HEK293T (cell line): ENCODE data around the gene KLC4.
A peak's percentile ranks its signal among the peaks of the same experiment; 100 is the strongest.

Source experiments
- CTCF ChIA-PET: fragments of 350-600 bp; formaldehyde crosslinking; extraction: SDS; loops from one replicate; lab custom pipeline; 2021; ENCODE audit warnings: antibody characterized with exemption, inconsistent platforms; lab: Yijun Ruan, JAX
- POLR2A ChIA-PET: fragments of 350-600 bp; formaldehyde crosslinking; extraction: SDS; loops from one replicate; lab custom pipeline; 2020; ENCODE audit warnings: antibody characterized with exemption, inconsistent platforms; lab: Yijun Ruan, JAX
- DNase-seq: peaks from one replicate; pipeline ENCODE4 v3.0.0; 2012; ENCODE audit warnings: mixed read lengths; ENCODE audit errors: extremely low spot score
- ARNT ChIP-seq: fragments of 450-650 bp; IDR thresholded peaks from 2 replicates; pipeline ENCODE4 v1.6.1; 2017; ENCODE audit warnings: mild to moderate bottlenecking
- BHLHE40 ChIP-seq: fragments of 450-650 bp; IDR thresholded peaks from 2 replicates; pipeline ENCODE4 v1.6.1; 2016; ENCODE audit warnings: mild to moderate bottlenecking, moderate library complexity, borderline replicate concordance
- CTBP1 ChIP-seq: fragments of 450-650 bp; IDR thresholded peaks from 2 replicates; pipeline ENCODE4 v1.6.1; 2016; ENCODE audit warnings: borderline replicate concordance
- ELF4 ChIP-seq: fragments of 450-650 bp; IDR thresholded peaks from 2 replicates; pipeline ENCODE4 v1.6.1; 2017; ENCODE audit warnings: antibody characterized with exemption
- FOXA1 ChIP-seq: fragments of 450-650 bp; IDR thresholded peaks from 2 replicates; pipeline ENCODE4 v1.6.1; 2016; ENCODE audit warnings: mild to moderate bottlenecking
- FOXK2 ChIP-seq: fragments of 450-650 bp; IDR thresholded peaks from 2 replicates; pipeline ENCODE4 v1.6.1; 2016; ENCODE audit warnings: mild to moderate bottlenecking
- FOXM1 ChIP-seq: fragments of 450-650 bp; IDR thresholded peaks from 2 replicates; pipeline ENCODE4 v1.6.1; 2017; ENCODE audit warnings: mild to moderate bottlenecking, borderline replicate concordance
- HDGF ChIP-seq: fragments of 450-650 bp; IDR thresholded peaks from 2 replicates; pipeline ENCODE4 v1.6.1; 2017; ENCODE audit warnings: antibody characterized with exemption, borderline replicate concordance
- L3MBTL2 ChIP-seq: fragments of 450-650 bp; conservative IDR thresholded peaks from 2 replicates; pipeline ENCODE4 v1.6.1; 2016; ENCODE audit warnings: mild to moderate bottlenecking
- NFRKB ChIP-seq: fragments of 450-650 bp; IDR thresholded peaks from 2 replicates; pipeline ENCODE4 v1.6.1; 2016; ENCODE audit warnings: mild to moderate bottlenecking, moderate library complexity
- PKNOX1 ChIP-seq: fragments of 450-650 bp; IDR thresholded peaks from 2 replicates; pipeline ENCODE4 v1.6.1; 2016
- SP1 ChIP-seq: fragments of 450-650 bp; IDR thresholded peaks from 2 replicates; pipeline ENCODE4 v1.6.1; 2017
- TARDBP ChIP-seq: fragments of 450-650 bp; IDR thresholded peaks from 2 replicates; pipeline ENCODE4 v1.6.1; 2016
- ZNF384 ChIP-seq: fragments of 450-650 bp; IDR thresholded peaks from 2 replicates; pipeline ENCODE4 v1.6.1; 2016

The KLC4 gene

GRCh38 chr6:43059168-43060033 is at the start of gene KLC4, which contains the start of gene MRPL2:
Gene KLC4 (plus strand): TSS chr6:43059631. CDS start chr6:43061336, 1,705 bp downstream.
Gene MRPL2 (minus strand): TSS chr6:43059434. CDS start chr6:43059381, 53 bp downstream.
- CTCF ChIA-PET: no interaction called here
- POLR2A ChIA-PET: interaction anchor here (0.6 to 2.4 kb wide), 28 partner anchors 10 to 131 kb away, joined by 3 to 20 read pairs (median 4); partner anchors contain the start of genes CNPY3, KLHDC3, MEA1 and PEX6
- no peak for TF ChIP-seq FOXK2
- TF ChIP-seq CTBP1: no peak
- no peak for TF ChIP-seq L3MBTL2
- peak; percentile 87 for TF ChIP-seq PKNOX1
- TF ChIP-seq FOXA1: no peak
- no peak for TF ChIP-seq ELF4
- no peak for TF ChIP-seq ZNF384
- TF ChIP-seq ARNT: no peak
- TF ChIP-seq HDGF: no peak
- peak; percentile 99 for DNase-seq

- CTCF ChIA-PET: no interaction called here
Measured at GRCh38 chr6:43011207-43011606, 48.2 kb upstream of the KLC4 start.

GRCh38 chr6:43012364-43012763 is 47.1 kb upstream of the KLC4 start:
- DNase-seq: no peak
- ChIA-PET POLR2A (interaction anchor here (1.0 to 7.4 kb wide), 7 partner anchors 9 to 158 kb away, joined by 3 to 78 read pairs (median 4); partner anchors contain the start of genes CNPY3, CUL7, PEX6 and PPP2R5D), CTCF (interaction anchor here (1.0 kb wide), 1 partner anchor 131 kb away, joined by 3 read pairs; no protein-coding TSS in a partner anchor)
- TF ChIP-seq L3MBTL2 (no peak), ARNT (no peak), NFRKB (no peak), FOXK2 (no peak), SP1 (no peak), ELF4 (no peak), ZNF384 (no peak), PKNOX1 (no peak)

More at GRCh38 chr6:43011207-43011606, 48.2 kb upstream of the KLC4 start:
- no peak for TF ChIP-seq BHLHE40
- no peak for TF ChIP-seq ELF4
- TF ChIP-seq CTBP1: no peak
- no peak for TF ChIP-seq FOXK2
- no peak for TF ChIP-seq ARNT
- no peak for TF ChIP-seq SP1
- no peak for TF ChIP-seq PKNOX1
- TF ChIP-seq HDGF: no peak
- DNase-seq: no peak
- POLR2A ChIA-PET: interaction anchor here (0.8 to 7.4 kb wide), 5 partner anchors 10 to 41 kb away, joined by 3 to 78 read pairs (median 6); partner anchors contain the start of genes PEX6, PPP2R5D and RRP36

- ChIA-PET POLR2A (interaction anchor here (0.6 to 7.4 kb wide), 21 partner anchors 8 to 157 kb away, joined by 3 to 78 read pairs (median 4); partner anchors contain the start of genes CNPY3, CUL7, KLC4 and MRPL2), CTCF (interaction anchor here (0.9 to 1.0 kb wide), 2 partner anchors 130 to 131 kb away, joined by 3 to 4 read pairs; no protein-coding TSS in a partner anchor)
- no peak for DNase-seq
- TF ChIP-seq FOXK2: no peak
- no peak for TF ChIP-seq HDGF
- TF ChIP-seq ELF4: no peak
- no peak for TF ChIP-seq SP1
- no peak for TF ChIP-seq FOXM1
Measured at GRCh38 chr6:43013097-43013842, 46.2 kb upstream of the KLC4 start.

- CTCF ChIA-PET: interaction anchor here (0.9 kb wide), 1 partner anchor 130 kb away, joined by 4 read pairs; no protein-coding TSS in a partner anchor
Measured at GRCh38 chr6:43013843-43014433, 45.5 kb upstream of the KLC4 start, which contains the start of the genes KLHDC3 and MEA1. Gene KLHDC3 (plus strand): TSS chr6:43014249. CDS start chr6:43017193, 2,944 bp downstream. Gene MEA1 (minus strand): TSS chr6:43013946. CDS start chr6:43013813, 133 bp downstream.

More at GRCh38 chr6:43013843-43014433, 45.5 kb upstream of the KLC4 start, which contains the start of the genes KLHDC3 and MEA1:
- POLR2A ChIA-PET: interaction anchor here (0.6 to 7.4 kb wide), 28 partner anchors 8 to 1206 kb away, joined by 3 to 78 read pairs (median 4); partner anchors contain the start of genes CNPY3, CUL7, KLC4 and MRPL2
- TF ChIP-seq TARDBP: no peak
- TF ChIP-seq FOXA1: no peak
- 0 out of 2 replicates have a peak, but pooled peaks have one; percentile 67 for TF ChIP-seq HDGF
- TF ChIP-seq PKNOX1: peak; percentile 99
- no peak for TF ChIP-seq CTBP1
- TF ChIP-seq FOXK2: peak; percentile 90
- TF ChIP-seq L3MBTL2: peak; percentile 80
- DNase-seq: peak; percentile 99
